GM23338 (cell line): ENCODE results near the gene PSMB8. TPM values are rescaled to one million over a fixed set of nuclear protein-coding genes. Genes with fewer than 3 reads are reported as not detected.

Experiments used
- ATAC-seq: fragments of 200-7000 bp; cut with Tn5 transposase; 3 replicates; pipeline ENCODE4 v1.9.1; 2020
- DNase-seq: peaks from one replicate; pipeline ENCODE4 v3.0.0-alpha.2; 2015; ENCODE audit warnings: low spot score
- H2AFZ ChIP-seq: fragments of 200-600 bp; sonication (generic); 2 replicates; pipeline ENCODE4 v1.8.0; 2016; ENCODE audit warnings: antibody characterized with exemption, mild to moderate bottlenecking, moderate library complexity
- H3F3A ChIP-seq: fragments of 200-600 bp; sonication (generic); replicated peaks from 2 replicates; pipeline ENCODE4 v1.8.0; 2017; ENCODE audit warnings: antibody characterized with exemption, mixed run types, low read depth
- H3K27ac ChIP-seq: fragments of 200-600 bp; sonication (generic); 2 replicates; pipeline ENCODE4 v1.6.1; 2016; ENCODE audit warnings: low read depth
- H3K27me3 ChIP-seq: fragments of 200-600 bp; sonication (generic); 2 replicates; pipeline ENCODE4 v1.8.0; 2016; ENCODE audit warnings: mild to moderate bottlenecking, mixed run types, moderate library complexity; ENCODE audit not compliant: insufficient read depth
- H3K36me3 ChIP-seq: fragments of 200-600 bp; sonication (generic); 2 replicates; pipeline ENCODE4 v1.8.0; 2016; ENCODE audit warnings: mild to moderate bottlenecking; ENCODE audit not compliant: insufficient read depth
- H3K4me1 ChIP-seq: fragments of 200-600 bp; sonication (generic); 2 replicates; pipeline ENCODE4 v1.8.0; 2016; ENCODE audit warnings: mild to moderate bottlenecking, moderate library complexity; ENCODE audit not compliant: insufficient read depth
- H3K4me2 ChIP-seq: fragments of 200-600 bp; sonication (generic); 2 replicates; pipeline ENCODE4 v1.7.1; 2017; ENCODE audit warnings: mixed run types
- H3K4me3 ChIP-seq: fragments of 200-600 bp; sonication (generic); 2 replicates; pipeline ENCODE4 v1.6.1; 2016; ENCODE audit warnings: mixed run types
- H3K79me2 ChIP-seq: fragments of 200-600 bp; sonication (generic); replicated peaks from 2 replicates; pipeline ENCODE4 v1.8.0; 2017; ENCODE audit warnings: mild to moderate bottlenecking; ENCODE audit not compliant: insufficient read depth
- H3K9me2 ChIP-seq: fragments of 200-600 bp; sonication (generic); 2 replicates; pipeline ENCODE4 v1.8.0; 2017; ENCODE audit not compliant: insufficient read depth
- H4K20me1 ChIP-seq: fragments of 200-600 bp; sonication (generic); replicated peaks from 2 replicates; pipeline ENCODE4 v1.8.0; 2017; ENCODE audit warnings: mild to moderate bottlenecking; ENCODE audit not compliant: insufficient read depth
- H3K27ac Mint-ChIP-seq: 2 replicates; pipeline ENCODE4 v1.8.0; 2020; ENCODE audit warnings: inconsistent platforms, mild to moderate bottlenecking, moderate library complexity, mixed read lengths
- H3K27me3 Mint-ChIP-seq: 3 replicates; pipeline ENCODE4 v1.8.0; 2022; ENCODE audit warnings: low read depth, mild to moderate bottlenecking, moderate library complexity, mixed read lengths, inconsistent platforms; ENCODE audit not compliant: insufficient read depth, poor library complexity
- H3K36me3 Mint-ChIP-seq: 3 replicates; pipeline ENCODE4 v1.8.0; 2021; ENCODE audit warnings: low read depth, mild to moderate bottlenecking, inconsistent platforms, moderate library complexity, mixed read lengths
- H3K4me1 Mint-ChIP-seq: 3 replicates; pipeline ENCODE4 v1.8.0; 2020; ENCODE audit warnings: mild to moderate bottlenecking, inconsistent platforms, mixed read lengths
- H3K4me3 Mint-ChIP-seq: 3 replicates; pipeline ENCODE4 v1.8.0; 2021; ENCODE audit warnings: moderate library complexity, mild to moderate bottlenecking, inconsistent platforms, mixed read lengths
- H3K9me3 Mint-ChIP-seq: 3 replicates; pipeline ENCODE4 v1.8.0; 2020; ENCODE audit warnings: moderate library complexity, mild to moderate bottlenecking, inconsistent platforms, mixed read lengths
- CREB1 ChIP-seq: fragments of 250-450 bp; sonication (Bioruptor Pico); IDR thresholded peaks from 2 replicates; pipeline ENCODE4 v1.5.0; 2020; ENCODE audit warnings: low read depth, mild to moderate bottlenecking, moderate library complexity
- EZH2phosphoT487 ChIP-seq: fragments of 200-600 bp; sonication (generic); IDR thresholded peaks from one replicate; pipeline ENCODE4 v1.8.1; 2018; ENCODE audit warnings: antibody characterized with exemption; ENCODE audit not compliant: unreplicated experiment
- JUNB ChIP-seq: IDR thresholded peaks from one replicate; pipeline ENCODE4 v1.6.1; 2016; ENCODE audit warnings: antibody characterized with exemption; ENCODE audit not compliant: unreplicated experiment
- NANOG ChIP-seq: IDR thresholded peaks from 2 replicates; pipeline ENCODE4 v1.6.1; 2016; ENCODE audit warnings: antibody characterized with exemption, borderline replicate concordance
- POLR2AphosphoS5 ChIP-seq: IDR thresholded peaks from 2 replicates; pipeline ENCODE4 v1.6.1; 2016; ENCODE audit warnings: antibody characterized with exemption, low read depth
- REST ChIP-seq: IDR thresholded peaks from one replicate; pipeline ENCODE4 v1.6.1; 2018; ENCODE audit warnings: antibody characterized with exemption; ENCODE audit not compliant: unreplicated experiment
- ZNF114 ChIP-seq: fragments of 250-450 bp; sonication (Bioruptor Pico); IDR thresholded peaks from 2 replicates; pipeline ENCODE4 v1.5.0; 2020; ENCODE audit warnings: mild to moderate bottlenecking, moderate library complexity
- ZNF462 ChIP-seq: fragments of 250-450 bp; sonication (Bioruptor Pico); IDR thresholded peaks from 2 replicates; pipeline ENCODE4 v1.5.0; 2020; ENCODE audit warnings: mild to moderate bottlenecking, moderate library complexity
- polyA plus RNA-seq: library from polyadenylated mRNA; unstranded; fragments of >200 nt; fragmentation: Nextera tagmentation; extraction: Ambion mirVana; gene quantifications from 2 replicates; pipeline ENCODE4 v1.2.1, GENCODE V29; 2016
- total RNA-seq: library from RNA; depleted of rRNA; stranded (reverse); fragments of >200 nt; shearing (Covaris generic); gene quantifications from 2 replicates; pipeline ENCODE4 v1.2.3, GENCODE V29; 2014

PSMB8 gene
- total and polyA plus RNA-seq, 2 experiments from 2014 or later = 16.5 to 27.6 TPM

GRCh38 chr6:32818867-32819266 lies 25.0 kb downstream of the PSMB8 start:
- H3K4me2 ChIP-seq = no peak overlapping the region
- no peaks in the 10 kb centered on the region for H3F3A ChIP-seq
- H3K27me3 Mint-ChIP-seq = no peaks in the 10 kb centered on the region
- DNase-seq (no peak), ATAC-seq (no peak)
- no peak overlapping the region for H3K27ac ChIP-seq
- H3K36me3 Mint-ChIP-seq = no peaks in the 10 kb centered on the region
- no peaks in the 10 kb centered on the region for H3K27me3 ChIP-seq
- no peak overlapping the region for H3K4me3 Mint-ChIP-seq
- H3K9me2 ChIP-seq = peaks cover 7% of the 10 kb centered on the region
- H3K27ac Mint-ChIP-seq = no peak overlapping the region
- H3K9me3 Mint-ChIP-seq = no peaks in the 10 kb centered on the region
- H3K4me1 Mint-ChIP-seq = no peaks in the 10 kb centered on the region
- H4K20me1 ChIP-seq = no peaks in the 10 kb centered on the region
- no peak overlapping the region for H3K4me3 ChIP-seq
- TF ChIP-seq JUNB (no peak), NANOG (no peak), ZNF114 (CRISPR knock-in tag) (no peak), ZNF462 (CRISPR knock-in tag) (no peak), EZH2phosphoT487 (no peak)
- H2AFZ ChIP-seq = no peak overlapping the region
- H3K4me1 ChIP-seq = no peaks in the 10 kb centered on the region
- H3K36me3 ChIP-seq = no peaks in the 10 kb centered on the region
- H3K79me2 ChIP-seq = no peaks in the 10 kb centered on the region

GRCh38 chr6:32816746-32817204 lies 27.1 kb downstream of the PSMB8 start, which contains the start of gene HLA-DOB:
TSS of gene HLA-DOB (minus strand) at chr6:32817002. CDS start at chr6:32816951, 51 bp downstream.
- Histone ChIP-seq H3K4me3 (no peak within 1 kb of the TSS), H3K36me3 (no peaks in the 10 kb centered on the region), H3K4me1 (no peaks in the 10 kb centered on the region), H3F3A (no peaks in the 10 kb centered on the region), H3K4me2 (no peak within 1 kb of the TSS), H3K9me2 (peaks cover 7% of the 10 kb centered on the region), H3K27me3 (no peaks in the 10 kb centered on the region), H3K27ac (no peak within 1 kb of the TSS), H2AFZ (0 out of 2 replicates have a peak within 1 kb of the TSS, but pooled peaks have one; percentile 34), H4K20me1 (no peaks in the 10 kb centered on the region), H3K79me2 (no peaks in the 10 kb centered on the region)
- H3K9me3 Mint-ChIP-seq = no peaks in the 10 kb centered on the region
- DNase-seq (peak; percentile 52), ATAC-seq (peak; percentile 65)
- peaks cover 2% of the 10 kb centered on the region for H3K27me3 Mint-ChIP-seq
- H3K4me1 Mint-ChIP-seq = no peaks in the 10 kb centered on the region
- H3K27ac Mint-ChIP-seq = no peak within 1 kb of the TSS
- no peaks in the 10 kb centered on the region for H3K36me3 Mint-ChIP-seq
- H3K4me3 Mint-ChIP-seq = no peak within 1 kb of the TSS
- TF ChIP-seq REST (no peak), POLR2AphosphoS5 (no peak), CREB1 (0 out of 2 replicates have a peak, but pooled peaks have one; percentile 48)
